Thymus (tissue), 11 donors: Measurements from ENCODE around the gene KIAA1217. TPM values are rescaled to one million over a fixed set of nuclear protein-coding genes. Genes with fewer than 3 reads are reported as not detected.

ENCODE experiments used
- DNase-seq, 9 donors: peaks; one replicate each; pipeline ENCODE4 v3.0.0-alpha.2; 2013; ENCODE audit warnings: low spot score in 9 of 9, low read depth in 6 of 9, missing footprints in 1 of 9
- H3K27ac ChIP-seq, 2 donors: one replicate each; pipeline ENCODE4 v1.5.1; 2013; ENCODE audit warnings: control low read depth in 1 of 2, low read depth in 1 of 2, low read length in 1 of 2, mild to moderate bottlenecking in 1 of 2, moderate library complexity in 1 of 2
- H3K27me3 ChIP-seq, 2 donors: one replicate each; pipeline ENCODE4 v1.5.1; 2013; ENCODE audit warnings: low read length in 1 of 2; ENCODE audit not compliant: control insufficient read depth in 2 of 2, insufficient read depth in 1 of 2
- H3K36me3 ChIP-seq, 2 donors: one replicate each; pipeline ENCODE4 v1.5.1; 2013; ENCODE audit warnings: low read length in 1 of 2, mild to moderate bottlenecking in 1 of 2, moderate library complexity in 1 of 2; ENCODE audit not compliant: control insufficient read depth in 2 of 2, insufficient read depth in 2 of 2
- H3K4me1 ChIP-seq, 2 donors: one replicate each; pipeline ENCODE4 v1.5.1; 2013; ENCODE audit warnings: low read length in 2 of 2; ENCODE audit not compliant: control insufficient read depth in 2 of 2, insufficient read depth in 2 of 2
- H3K4me3 ChIP-seq, 2 donors: one replicate each; pipeline ENCODE4 v1.5.1; 2013; ENCODE audit warnings: low read length in 2 of 2, control low read depth in 1 of 2, mild to moderate bottlenecking in 1 of 2
- H3K9me3 ChIP-seq, 2 donors: one replicate each; pipeline ENCODE4 v1.5.1; 2013; ENCODE audit warnings: low read length in 1 of 2, mild to moderate bottlenecking in 1 of 2; ENCODE audit not compliant: control insufficient read depth in 2 of 2, insufficient read depth in 1 of 2
- WGBS: extraction: QIAGEN DNeasy Blood & Tissue Kit; methylation state at CpG from one replicate; pipeline ENCODE4 v1.1.7; 2013; 5-methylcytosine and 5-hydroxymethylcytosine counted together
- polyA plus RNA-seq: library from polyadenylated mRNA; stranded (reverse); fragments of 200-250 nt; gene quantifications from one replicate; pipeline ENCODE4 v1.2.3, GENCODE V29; 2013
- total RNA-seq: library from RNA; stranded (reverse); fragments of 120-200 nt; gene quantifications from one replicate; pipeline ENCODE4 v1.2.4, GENCODE V29; 2013
- donor health status: healthy.

Gene KIAA1217
- total and polyA plus RNA-seq, 2 donors, result 9.7 to 30.5 TPM

DNA sequence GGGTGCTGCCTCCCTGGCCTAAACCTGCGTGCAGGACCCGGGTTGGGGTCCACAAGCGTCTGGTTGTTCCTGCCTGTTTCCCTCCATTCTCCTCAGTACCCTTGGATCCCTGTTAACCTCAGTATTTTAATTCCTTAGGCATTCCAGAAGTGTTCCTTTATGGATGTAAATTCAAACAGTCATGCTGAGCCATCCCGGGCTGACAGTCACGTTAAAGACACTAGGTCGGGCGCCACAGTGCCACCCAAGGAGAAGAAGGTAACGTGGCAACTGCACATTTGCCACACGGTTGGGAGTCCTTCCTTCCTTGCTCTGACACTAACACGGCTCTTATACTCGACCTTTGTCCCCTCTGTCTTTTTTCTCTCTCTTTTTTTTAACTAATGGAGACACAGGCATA, 327.7 kb downstream of the KIAA1217 start:
- 93% methylated on average over 11 of the region's 11 CpGs for WGBS
- Histone ChIP-seq H3K4me1 (no peaks in the 10 kb centered on the region), H3K27ac (no peak overlapping the region), H3K27me3 (no peaks in the 10 kb centered on the region), H3K4me3 (no peak overlapping the region), H3K36me3 (no peaks in the 10 kb centered on the region), H3K9me3 (no peaks in the 10 kb centered on the region)
- DNase-seq, result no peak

GRCh38 chr10:24541239-24541753, 332.4 kb downstream of the KIAA1217 start:
- no peak overlapping the region for H3K27ac ChIP-seq
- no peaks in the 10 kb centered on the region for H3K27me3 ChIP-seq
- DNase-seq, result no peak
- H3K36me3 ChIP-seq, result no peaks in the 10 kb centered on the region
- no peaks in the 10 kb centered on the region for H3K4me1 ChIP-seq
- no peak overlapping the region for H3K4me3 ChIP-seq
- H3K9me3 ChIP-seq, result no peaks in the 10 kb centered on the region
- 96% methylated on average over 9 of the region's 9 CpGs for WGBS

DNA sequence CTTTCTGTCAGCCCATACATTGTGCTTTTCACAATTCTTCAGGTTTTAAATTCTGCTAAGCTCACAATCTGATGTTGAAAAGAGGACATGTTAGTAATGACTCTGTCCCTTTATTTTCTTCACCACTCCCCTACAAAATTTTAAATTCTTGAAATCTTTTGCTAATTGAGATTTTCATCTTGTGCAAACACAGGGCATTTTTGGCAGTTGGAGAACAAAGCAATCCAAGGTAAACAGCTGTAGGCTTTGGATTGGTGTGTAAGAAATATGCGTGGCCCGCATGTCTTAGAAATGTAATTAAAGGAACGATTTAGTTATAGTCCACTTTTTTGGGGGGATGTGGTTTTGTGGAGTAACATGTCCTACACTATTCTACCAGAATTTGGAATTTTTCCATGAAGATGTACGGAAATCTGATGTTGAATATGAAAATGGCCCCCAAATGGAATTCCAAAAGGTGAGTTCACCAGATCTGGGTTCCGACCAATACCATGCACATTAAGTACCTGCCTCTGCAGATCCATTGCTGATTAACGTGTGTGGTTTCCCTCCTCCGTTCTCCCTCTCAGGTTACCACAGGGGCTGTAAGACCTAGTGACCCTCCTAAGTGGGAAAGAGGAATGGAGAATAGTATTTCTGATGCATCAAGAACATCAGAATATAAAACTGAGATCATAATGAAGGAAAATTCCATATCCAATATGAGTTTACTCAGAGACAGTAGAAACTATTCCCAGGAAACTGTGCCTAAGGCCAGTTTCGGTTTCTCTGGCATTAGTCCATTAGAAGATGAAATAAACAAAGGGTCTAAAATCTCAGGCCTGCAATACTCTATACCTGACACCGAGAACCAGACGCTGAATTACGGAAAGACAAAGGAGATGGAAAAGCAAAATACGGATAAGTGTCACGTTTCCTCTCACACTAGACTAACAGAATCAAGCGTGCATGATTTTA, 333.7 kb downstream of the KIAA1217 start:
- Histone ChIP-seq H3K36me3 (no peaks in the 10 kb centered on the region), H3K27me3 (no peaks in the 10 kb centered on the region), H3K9me3 (no peaks in the 10 kb centered on the region), H3K4me1 (no peaks in the 10 kb centered on the region), H3K27ac (no peak overlapping the region), H3K4me3 (no peak overlapping the region)
- 95% methylated on average over 14 of the region's 14 CpGs for WGBS
- no peak for DNase-seq

DNA sequence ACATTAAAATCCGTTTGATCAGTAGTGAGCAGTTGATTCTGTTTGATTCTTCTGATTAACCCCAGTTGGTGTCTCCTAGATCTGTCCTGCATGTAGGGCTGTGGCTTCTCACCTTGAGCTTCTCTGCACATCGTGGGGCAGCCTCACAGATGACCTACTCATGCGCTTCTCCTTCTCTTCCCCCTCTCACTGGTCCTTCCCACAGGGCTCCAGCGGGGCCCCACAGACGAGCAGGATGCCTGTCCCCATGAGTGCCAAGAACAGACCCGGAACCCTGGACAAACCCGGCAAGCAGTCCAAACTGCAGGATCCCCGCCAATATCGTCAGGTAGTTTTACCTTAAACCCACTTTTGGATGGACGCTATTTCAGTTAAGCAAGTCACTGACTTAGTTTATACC, 335.8 kb downstream of the KIAA1217 start:
- Histone ChIP-seq H3K27me3 (no peaks in the 10 kb centered on the region), H3K9me3 (no peaks in the 10 kb centered on the region), H3K36me3 (no peaks in the 10 kb centered on the region), H3K4me1 (no peaks in the 10 kb centered on the region), H3K27ac (no peak overlapping the region), H3K4me3 (no peak overlapping the region)
- WGBS, result 96% methylated on average over 10 of the region's 10 CpGs
- no peak for DNase-seq

DNA sequence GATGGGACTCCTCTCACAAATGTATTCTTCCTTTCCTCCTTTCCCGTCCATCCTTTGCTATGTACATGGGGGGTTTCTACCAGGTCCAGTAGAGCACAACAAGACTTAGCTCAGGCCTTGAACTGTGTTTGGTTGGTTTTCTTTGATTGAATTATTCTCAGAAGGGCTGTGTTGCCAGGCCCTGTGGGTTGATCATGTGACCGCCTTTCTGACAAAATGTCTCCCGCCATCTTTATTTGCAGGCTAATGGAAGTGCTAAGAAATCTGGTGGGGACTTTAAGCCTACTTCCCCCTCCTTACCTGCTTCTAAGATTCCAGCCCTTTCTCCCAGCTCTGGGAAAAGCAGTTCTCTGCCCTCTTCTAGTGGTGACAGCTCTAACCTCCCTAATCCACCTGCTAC, 336.6 kb downstream of the KIAA1217 start:
- WGBS, result 90% methylated on average over 3 of the region's 3 CpGs
- no peak for DNase-seq
- Histone ChIP-seq H3K27ac (no peak overlapping the region), H3K9me3 (no peaks in the 10 kb centered on the region), H3K27me3 (no peaks in the 10 kb centered on the region), H3K4me3 (no peak overlapping the region), H3K4me1 (no peaks in the 10 kb centered on the region), H3K36me3 (no peaks in the 10 kb centered on the region)

DNA sequence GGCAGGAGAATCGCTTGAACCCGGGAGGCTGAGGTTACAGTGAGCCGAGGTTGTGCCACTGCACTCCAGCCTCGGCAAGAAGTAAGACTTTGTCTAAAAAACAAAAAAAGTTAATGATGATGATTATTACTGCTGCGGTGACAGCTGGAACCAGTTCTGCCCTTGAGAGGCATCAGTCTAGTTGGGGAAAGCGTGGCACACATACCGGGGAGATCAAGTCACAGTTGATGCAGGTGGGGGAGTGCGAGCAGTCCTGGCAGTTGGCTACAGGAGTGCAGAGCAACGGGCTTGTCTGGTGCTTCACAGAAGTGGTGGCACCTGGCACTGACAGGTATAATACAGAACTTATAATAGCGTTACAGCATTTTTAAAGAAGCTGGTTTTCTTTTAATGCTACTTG, 341.7 kb downstream of the KIAA1217 start:
- Histone ChIP-seq H3K4me3 (no peak overlapping the region), H3K36me3 (no peaks in the 10 kb centered on the region), H3K27me3 (no peaks in the 10 kb centered on the region), H3K9me3 (no peaks in the 10 kb centered on the region), H3K27ac (no peak overlapping the region), H3K4me1 (no peaks in the 10 kb centered on the region)
- 86% methylated on average over 10 of the region's 10 CpGs for WGBS
- no peak for DNase-seq

GRCh38 chr10:24551161-24551560, 342.2 kb downstream of the KIAA1217 start:
- Histone ChIP-seq H3K27ac (no peak overlapping the region), H3K36me3 (no peaks in the 10 kb centered on the region), H3K4me3 (no peak overlapping the region), H3K4me1 (no peaks in the 10 kb centered on the region), H3K9me3 (no peaks in the 10 kb centered on the region), H3K27me3 (no peaks in the 10 kb centered on the region)
- WGBS, result 27% methylated on average over 2 of the region's 2 CpGs
- no peak for DNase-seq

DNA sequence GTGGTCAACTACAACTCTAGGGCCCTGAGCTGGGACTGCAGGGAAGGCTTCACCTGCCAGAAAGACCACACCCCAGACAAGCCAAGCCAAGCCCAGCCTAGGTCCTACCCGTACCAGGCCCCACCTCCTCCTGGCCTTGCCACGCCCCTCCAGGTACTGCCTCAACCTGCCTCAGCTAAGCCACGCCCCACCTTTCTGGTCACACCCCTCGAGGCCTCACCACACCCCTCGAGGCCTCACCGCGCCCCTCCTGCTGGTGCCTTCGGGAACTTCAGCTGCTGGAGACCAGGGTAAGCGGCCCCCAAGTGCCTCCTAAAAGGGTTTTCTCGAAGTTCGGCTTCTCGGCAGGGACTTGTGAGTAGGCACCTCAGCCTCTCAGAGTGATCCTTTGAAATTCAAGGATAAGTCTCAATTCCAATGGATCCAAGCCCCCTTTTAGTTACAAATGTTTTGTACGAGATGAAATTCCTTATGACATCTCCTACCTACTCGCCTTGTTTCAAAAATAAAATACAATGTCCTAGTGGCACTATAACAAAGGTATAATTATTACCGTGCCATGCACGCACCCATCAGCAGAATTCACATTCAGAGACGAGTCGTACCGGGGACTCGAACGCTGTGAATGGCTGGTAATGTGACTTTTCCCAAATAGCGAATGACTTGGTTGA, 343.5 kb downstream of the KIAA1217 start:
- H3K4me1 ChIP-seq, result peaks cover 0 to 3% of the 10 kb centered on the region in 2 donors
- no peaks in the 10 kb centered on the region for H3K9me3 ChIP-seq
- no peaks in the 10 kb centered on the region for H3K36me3 ChIP-seq
- 88% methylated on average over 22 of the region's 22 CpGs for WGBS
- H3K27ac ChIP-seq, result no peak overlapping the region
- H3K4me3 ChIP-seq, result no peak overlapping the region
- H3K27me3 ChIP-seq, result no peaks in the 10 kb centered on the region
- no peak for DNase-seq

DNA sequence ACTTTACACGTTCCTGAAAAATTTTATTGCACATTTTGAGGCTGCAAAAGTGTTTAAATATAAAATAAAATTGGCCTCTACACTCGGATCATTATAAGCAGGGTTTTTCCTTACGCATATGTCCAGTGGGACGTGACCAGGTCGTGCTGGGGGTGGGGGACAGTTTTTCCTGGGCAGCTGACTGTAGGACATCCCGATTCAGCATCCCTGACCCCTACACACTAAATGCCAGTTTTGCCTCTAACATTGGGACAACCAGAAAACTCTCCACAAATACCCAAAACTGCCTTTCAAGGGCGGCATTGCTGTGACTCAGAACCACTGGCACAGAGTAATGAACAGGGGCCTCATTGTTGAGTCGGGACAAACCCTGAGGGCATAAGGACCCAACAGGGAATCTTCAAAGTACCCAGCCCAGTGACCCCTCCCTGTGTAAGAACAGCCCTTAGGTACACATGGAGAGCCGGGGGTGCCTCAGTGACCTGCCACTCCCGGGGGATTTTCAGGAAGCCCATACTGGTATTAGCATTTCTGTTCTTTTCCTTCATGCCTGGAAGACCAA, 344.2 kb downstream of the KIAA1217 start:
- no peaks in the 10 kb centered on the region for H3K36me3 ChIP-seq
- no peak overlapping the region for H3K27ac ChIP-seq
- WGBS, result 87% methylated on average over 10 of the region's 10 CpGs
- no peak overlapping the region for H3K4me3 ChIP-seq
- DNase-seq, result no peak
- no peaks in the 10 kb centered on the region for H3K27me3 ChIP-seq
- no peaks in the 10 kb centered on the region for H3K9me3 ChIP-seq
- peaks cover 0 to 3% of the 10 kb centered on the region in 2 donors for H3K4me1 ChIP-seq
